Activated effector memory CD4-positive, alpha-beta T cell treated with Interleukin-2 at 50 U/mL for 16 hours (primary cell): ENCODE data around the gene RTTN.

Experiments used
- DNase-seq: peaks from one replicate; pipeline ENCODE4 v3.0.0-alpha.2; 2020

RTTN gene

GRCh38 chr18:70200286-70200685 lies 5.2 kb downstream of the RTTN start:
- no peak for DNase-seq

- DNase-seq, result no peak
Observed at GRCh38 chr18:70197844-70198243, 7.6 kb downstream of the RTTN start.

GRCh38 chr18:70197026-70197425 lies 8.5 kb downstream of the RTTN start:
- no peak for DNase-seq

GRCh38 chr18:70195852-70196434 lies 9.5 kb downstream of the RTTN start:
- no peak for DNase-seq

- DNase-seq, result no peak
Observed at GRCh38 chr18:70195014-70195614, 10.4 kb downstream of the RTTN start.

GRCh38 chr18:70194227-70194890 lies 11.1 kb downstream of the RTTN start:
- DNase-seq, result no peak

- no peak for DNase-seq
Observed at GRCh38 chr18:70190529-70190928, 15.0 kb downstream of the RTTN start.

GRCh38 chr18:70188113-70188512 lies 17.4 kb downstream of the RTTN start:
- no peak for DNase-seq

- no peak for DNase-seq
Observed at GRCh38 chr18:70183441-70183840, 22.0 kb downstream of the RTTN start.

GRCh38 chr18:70182548-70182947 lies 22.9 kb downstream of the RTTN start:
- DNase-seq, result no peak

GRCh38 chr18:70181725-70182124 lies 23.8 kb downstream of the RTTN start:
- no peak for DNase-seq

- no peak for DNase-seq
Observed at GRCh38 chr18:70181015-70181414, 24.5 kb downstream of the RTTN start.

- no peak for DNase-seq
Observed at GRCh38 chr18:70176537-70176936, 28.9 kb downstream of the RTTN start.

- no peak for DNase-seq
Observed at GRCh38 chr18:70175216-70175615, 30.3 kb downstream of the RTTN start.

- DNase-seq, result no peak
Observed at GRCh38 chr18:70172225-70172624, 33.3 kb downstream of the RTTN start.

- no peak for DNase-seq
Observed at GRCh38 chr18:70169747-70170146, 35.7 kb downstream of the RTTN start.

GRCh38 chr18:70166668-70167067 lies 38.8 kb downstream of the RTTN start:
- DNase-seq, result no peak

- DNase-seq, result no peak
Observed at GRCh38 chr18:70165936-70166335, 39.6 kb downstream of the RTTN start.

- DNase-seq, result no peak
Observed at GRCh38 chr18:70160073-70160678, 45.3 kb downstream of the RTTN start.

GRCh38 chr18:70158992-70159717 lies 46.3 kb downstream of the RTTN start:
- no peak for DNase-seq

- no peak for DNase-seq
Observed at GRCh38 chr18:70156886-70157285, 48.6 kb downstream of the RTTN start.

GRCh38 chr18:70154591-70155194 lies 50.8 kb downstream of the RTTN start:
- no peak for DNase-seq

GRCh38 chr18:70151614-70152013 lies 53.9 kb downstream of the RTTN start:
- DNase-seq, result no peak
